BJ (cell line): ENCODE measurements around the gene CHGA. TPM values are rescaled to one million over a fixed set of nuclear protein-coding genes. Genes with fewer than 3 reads are reported as not detected.

Experiments
- CTCF ChIA-PET: fragments of 350-600 bp; formaldehyde crosslinking; extraction: SDS; loops from one replicate; lab custom pipeline; 2021; ENCODE audit warnings: antibody characterized with exemption, inconsistent platforms; lab: Yijun Ruan, JAX
- POLR2A ChIA-PET: fragments of 300-600 bp; sonication (Branson Sonifier 250); formaldehyde crosslinking; extraction: SDS; loops from one replicate; lab custom pipeline; 2021; ENCODE audit warnings: antibody characterized with exemption; lab: Charles Lee
- DNase-seq: peaks from one replicate; pipeline ENCODE4 v3.0.0-alpha.2; 2011; ENCODE audit warnings: low read depth
- H3K27me3 ChIP-seq: 2 replicates; pipeline ENCODE4 v1.6.0; 2011; ENCODE audit warnings: low read length; ENCODE audit not compliant: control insufficient read depth, insufficient read depth
- H3K36me3 ChIP-seq: 2 replicates; pipeline ENCODE4 v1.5.1; 2011; ENCODE audit warnings: low read length; ENCODE audit not compliant: control insufficient read depth, insufficient read depth
- H3K4me3 ChIP-seq: 2 replicates; pipeline ENCODE4 v1.5.1; 2011; ENCODE audit warnings: low read depth, mild to moderate bottlenecking, control low read depth, low read length
- CTCF ChIP-seq: IDR thresholded peaks from 2 replicates; pipeline ENCODE4 v1.5.1; 2011; ENCODE audit warnings: low read depth, mild to moderate bottlenecking, control low read depth, inconsistent platforms, low read length, moderate library complexity; ENCODE audit not compliant: insufficient read depth
- polyA plus RNA-seq: library from polyadenylated mRNA; depleted of rRNA; stranded (reverse); fragments of >200 nt; gene quantifications from 2 replicates; pipeline ENCODE4 v1.2.3, GENCODE V29; 2011

The CHGA gene
- polyA plus RNA-seq, 1 experiment, result not detected

GRCh38 chr14:92933481-92933880, 10.5 kb downstream of the CHGA start:
- CTCF ChIA-PET, result interaction anchor here (1.2 kb wide), 1 partner anchor 20 kb away, joined by 3 read pairs; no protein-coding TSS in a partner anchor
- POLR2A ChIA-PET, result no interaction called here
- DNase-seq, result no peak
- Histone ChIP-seq H3K27me3 (no peaks in the 10 kb centered on the region), H3K36me3 (no peaks in the 10 kb centered on the region), H3K4me3 (no peak overlapping the region)
- TF ChIP-seq CTCF, result no peak

GRCh38 chr14:92934196-92935085, 11.5 kb downstream of the CHGA start:
- POLR2A ChIA-PET, result no interaction called here
- Histone ChIP-seq H3K36me3 (no peaks in the 10 kb centered on the region; the same call in 1 of the 2 replicates), H3K4me3 (no peak overlapping the region), H3K27me3 (no peaks in the 10 kb centered on the region)
- DNase-seq, result no peak
- no peak for TF ChIP-seq CTCF
- CTCF ChIA-PET, result no interaction called here

DNA sequence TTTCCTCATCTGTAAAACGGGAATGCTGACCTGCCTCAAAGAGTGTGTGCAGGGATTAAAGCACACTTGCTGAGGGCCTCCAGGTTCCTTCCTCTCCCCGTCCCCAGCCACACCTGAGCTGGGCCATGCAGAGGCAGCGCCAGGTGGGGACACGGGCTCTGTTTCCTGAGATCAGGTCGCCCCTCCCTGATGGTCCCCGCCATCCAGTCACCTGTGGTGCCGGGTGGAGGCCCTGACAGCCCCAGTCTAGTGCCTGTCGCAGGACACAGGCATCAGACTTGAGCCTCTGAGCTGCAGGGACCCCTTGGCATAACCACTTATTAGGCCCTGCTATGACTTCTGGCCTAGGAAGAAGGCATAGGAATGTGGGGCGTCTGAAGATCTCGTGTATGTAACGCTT, 12.5 kb downstream of the CHGA start:
- no peak for DNase-seq
- no peaks in the 10 kb centered on the region for H3K27me3 ChIP-seq
- no peaks in the 10 kb centered on the region; the same call in 1 of the 2 replicates for H3K36me3 ChIP-seq
- H3K4me3 ChIP-seq, result no peak overlapping the region
- no peak for TF ChIP-seq CTCF
- CTCF ChIA-PET, result no interaction called here
- POLR2A ChIA-PET, result interaction anchor here (0.6 kb wide), 1 partner anchor 12 kb away, joined by 3 read pairs; no protein-coding TSS in a partner anchor

GRCh38 chr14:92936085-92936484, 13.1 kb downstream of the CHGA start:
- ChIA-PET CTCF (no interaction called here), POLR2A (interaction anchor here (0.6 kb wide), 1 partner anchor 12 kb away, joined by 3 read pairs; no protein-coding TSS in a partner anchor)
- Histone ChIP-seq H3K27me3 (no peaks in the 10 kb centered on the region), H3K36me3 (no peaks in the 10 kb centered on the region; the same call in none of the 2 replicates), H3K4me3 (no peak overlapping the region)
- TF ChIP-seq CTCF, result no peak
- no peak for DNase-seq
